ENCODE data around the gene DMXL1.

GRCh38 chr5:119078861-119079260, 8.0 kb downstream of the DMXL1 start:
- no peak for TF ChIP-seq CTCF (IDR thresholded peaks at IDR 0.05; ENCODE audit: low read depth, low read length)
- no peak for TF ChIP-seq POLR2A (IDR thresholded peaks at IDR 0.05; ENCODE audit: extremely low read depth, insufficient read length)
- no peak for TF ChIP-seq MYC (IDR thresholded peaks at IDR 0.05; ENCODE audit: low read depth, low read length)

Data from NB4 (cell line).